ENCODE results near the gene HEY2. TPM values are rescaled to one million over a fixed set of nuclear protein-coding genes. Genes with fewer than 3 reads are reported as not detected.

The HEY2 gene
- total RNA-seq, 2 donors from 2014 or later = 0.37 to 0.69 TPM

GRCh38 chr6:125711013-125711675 is 38.3 kb upstream of the HEY2 start:
- H3K9ac ChIP-seq (ENCODE audit: low read depth in 2 of 2, low read length in 2 of 2) = no peak overlapping the region
- no peak for DNase-seq
- intact Hi-C loops (cut with DNase I) = no loop called here

DNA sequence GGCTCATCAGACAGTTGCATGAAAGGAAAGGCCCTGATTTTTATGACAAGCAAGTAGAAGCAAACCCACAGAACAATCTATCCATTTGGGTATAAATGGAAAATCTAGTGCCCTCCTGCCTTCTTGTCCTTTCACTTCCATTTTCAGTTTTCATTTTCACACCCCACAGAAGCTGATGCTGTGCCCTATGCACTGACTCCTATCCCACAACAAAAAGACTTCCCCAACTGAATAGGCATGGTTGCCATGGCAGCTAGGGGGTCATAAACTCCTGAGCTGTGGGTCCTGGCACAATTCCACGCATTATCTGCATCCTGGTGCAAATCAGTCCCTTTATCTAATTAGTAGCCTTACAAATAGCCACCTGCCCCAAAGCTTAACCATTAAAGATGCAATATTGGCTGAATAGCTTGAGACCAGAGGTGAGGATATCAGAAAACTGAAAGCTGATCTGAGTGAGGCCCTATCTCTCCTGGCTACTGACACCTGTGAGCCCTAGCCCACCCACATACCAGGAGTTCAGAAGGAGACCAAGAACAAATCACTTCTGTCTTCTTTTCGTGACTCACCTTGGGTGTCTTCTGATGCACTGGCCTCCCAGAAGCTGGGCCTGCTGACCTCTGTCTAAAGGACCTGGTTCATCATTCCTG is 34.9 kb upstream of the HEY2 start:
- intact Hi-C loops (cut with DNase I) = no loop called here
- Histone ChIP-seq H3K27ac (no peak overlapping the region), H3K9me3 (no peaks in the 10 kb centered on the region), H3K9ac (ENCODE audit: low read depth in 2 of 2, low read length in 2 of 2) (no peak overlapping the region), H3K27me3 (no peaks in the 10 kb centered on the region), H3K4me1 (no peaks in the 10 kb centered on the region), H3K4me3 (no peak overlapping the region), H3K36me3 (no peaks in the 10 kb centered on the region)
- TF ChIP-seq, protein P1, sequence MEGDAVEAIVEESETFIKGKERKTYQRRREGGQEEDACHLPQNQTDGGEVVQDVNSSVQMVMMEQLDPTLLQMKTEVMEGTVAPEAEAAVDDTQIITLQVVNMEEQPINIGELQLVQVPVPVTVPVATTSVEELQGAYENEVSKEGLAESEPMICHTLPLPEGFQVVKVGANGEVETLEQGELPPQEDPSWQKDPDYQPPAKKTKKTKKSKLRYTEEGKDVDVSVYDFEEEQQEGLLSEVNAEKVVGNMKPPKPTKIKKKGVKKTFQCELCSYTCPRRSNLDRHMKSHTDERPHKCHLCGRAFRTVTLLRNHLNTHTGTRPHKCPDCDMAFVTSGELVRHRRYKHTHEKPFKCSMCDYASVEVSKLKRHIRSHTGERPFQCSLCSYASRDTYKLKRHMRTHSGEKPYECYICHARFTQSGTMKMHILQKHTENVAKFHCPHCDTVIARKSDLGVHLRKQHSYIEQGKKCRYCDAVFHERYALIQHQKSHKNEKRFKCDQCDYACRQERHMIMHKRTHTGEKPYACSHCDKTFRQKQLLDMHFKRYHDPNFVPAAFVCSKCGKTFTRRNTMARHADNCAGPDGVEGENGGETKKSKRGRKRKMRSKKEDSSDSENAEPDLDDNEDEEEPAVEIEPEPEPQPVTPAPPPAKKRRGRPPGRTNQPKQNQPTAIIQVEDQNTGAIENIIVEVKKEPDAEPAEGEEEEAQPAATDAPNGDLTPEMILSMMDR (IDR thresholded peaks at IDR 0.05) = no peak
- DNase-seq = no peak

More at GRCh38 chr6:125711013-125711675, 38.3 kb upstream of the HEY2 start:
- H3K4me1 ChIP-seq = no peaks in the 10 kb centered on the region
- H3K9me3 ChIP-seq = no peaks in the 10 kb centered on the region
- TF ChIP-seq, protein P1 (IDR thresholded peaks at IDR 0.05) = no peak
- no peak overlapping the region for H3K4me3 ChIP-seq
- no peak overlapping the region for H3K27ac ChIP-seq
- H3K27me3 ChIP-seq = no peaks in the 10 kb centered on the region
- H3K36me3 ChIP-seq = no peaks in the 10 kb centered on the region

- Histone ChIP-seq H3K4me1 (no peaks in the 10 kb centered on the region), H3K9ac (ENCODE audit: low read depth in 2 of 2, low read length in 2 of 2) (no peak overlapping the region), H3K27me3 (no peaks in the 10 kb centered on the region), H3K9me3 (no peaks in the 10 kb centered on the region), H3K27ac (no peak overlapping the region), H3K36me3 (no peaks in the 10 kb centered on the region), H3K4me3 (no peak overlapping the region)
- intact Hi-C loops (cut with DNase I) = no loop called here
- TF ChIP-seq, protein P1 (IDR thresholded peaks at IDR 0.05) = no peak
- DNase-seq = no peak
Observed at GRCh38 chr6:125717120-125717731, 32.2 kb upstream of the HEY2 start.

DNA sequence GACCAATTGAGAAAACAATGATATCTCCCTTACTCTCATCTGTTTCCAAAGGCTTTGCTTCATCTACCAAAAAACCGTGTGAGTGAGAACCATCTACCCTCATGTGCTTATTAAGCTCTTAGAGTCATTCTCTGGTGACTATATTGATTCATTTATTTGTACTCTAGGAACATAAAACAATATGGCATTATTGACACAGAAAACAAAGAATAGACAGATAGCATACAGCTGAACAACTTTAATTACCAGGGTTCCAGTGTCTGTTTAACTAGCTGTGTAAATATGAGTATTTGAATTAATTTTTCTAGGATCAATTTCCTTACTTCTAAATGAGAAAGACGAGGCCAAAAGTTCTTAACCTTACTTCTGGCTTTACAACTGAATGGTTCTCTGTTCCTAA is 31.3 kb upstream of the HEY2 start:
- no peak for DNase-seq
- H3K4me1 ChIP-seq = no peaks in the 10 kb centered on the region
- TF ChIP-seq, protein P1 (IDR thresholded peaks at IDR 0.05) = no peak

GRCh38 chr6:125722886-125723285 is 26.5 kb upstream of the HEY2 start:
- Histone ChIP-seq H3K27ac (no peak overlapping the region), H3K36me3 (no peaks in the 10 kb centered on the region), H3K27me3 (no peaks in the 10 kb centered on the region), H3K9me3 (no peaks in the 10 kb centered on the region), H3K4me3 (no peak overlapping the region), H3K4me1 (no peaks in the 10 kb centered on the region), H3K9ac (ENCODE audit: low read depth in 2 of 2, low read length in 2 of 2) (no peak overlapping the region)
- TF ChIP-seq, protein P1 (IDR thresholded peaks at IDR 0.05) = no peak
- DNase-seq = no peak
- intact Hi-C loops (cut with DNase I) = no loop called here

More for the DNA sequence above, 31.3 kb upstream of the HEY2 start:
- Histone ChIP-seq H3K27ac (no peak overlapping the region), H3K9ac (ENCODE audit: low read depth in 2 of 2, low read length in 2 of 2) (no peak overlapping the region), H3K36me3 (no peaks in the 10 kb centered on the region), H3K27me3 (no peaks in the 10 kb centered on the region), H3K4me3 (no peak overlapping the region), H3K9me3 (no peaks in the 10 kb centered on the region)
- intact Hi-C loops (cut with DNase I) = no loop called here

All from colonic mucosa (tissue), 4 donors.